ENCODE data around the gene NECTIN4. TPM values are rescaled to one million over a fixed set of nuclear protein-coding genes. Genes with fewer than 3 reads are reported as not detected.

Gene NECTIN4
- total RNA-seq, 1 donor, result 1.4 TPM

Other genes with a start within 250 kb of the NECTIN4 start
- gene CD244, start 226.7 kb downstream of the NECTIN4 start, total RNA-seq, result 15.5 TPM
- 0.42 TPM for gene ITLN1, start 204.4 kb downstream of the NECTIN4 start, total RNA-seq
- not detected for gene ITLN2, start 134.7 kb downstream of the NECTIN4 start, total RNA-seq
- gene F11R, start 68.4 kb downstream of the NECTIN4 start, total RNA-seq, result 37.7 TPM
- 37.0 TPM for gene TSTD1, start 50.6 kb downstream of the NECTIN4 start, total RNA-seq
- 86.8 TPM for gene USF1, start 43.6 kb downstream of the NECTIN4 start, total RNA-seq
- 60.3 TPM for gene ARHGAP30, start 19.7 kb downstream of the NECTIN4 start, total RNA-seq
- not detected for gene KLHDC9, start 8.8 kb upstream of the NECTIN4 start, total RNA-seq
- 20.0 TPM for gene PFDN2, start 28.5 kb upstream of the NECTIN4 start, total RNA-seq
- gene NIT1, start 28.5 kb upstream of the NECTIN4 start, total RNA-seq, result 9.0 TPM
- 27.2 TPM for gene DEDD, start 43.1 kb upstream of the NECTIN4 start, total RNA-seq
- 118 TPM for gene UFC1, start 64.4 kb upstream of the NECTIN4 start, total RNA-seq
- 11.1 TPM for gene USP21, start 69.9 kb upstream of the NECTIN4 start, total RNA-seq
- 5.1 TPM for gene PPOX, start 76.9 kb upstream of the NECTIN4 start, total RNA-seq
- gene B4GALT3, start 87.9 kb upstream of the NECTIN4 start, total RNA-seq, result 18.7 TPM
- gene ADAMTS4, start 109.5 kb upstream of the NECTIN4 start, total RNA-seq, result 0.21 TPM
- 38.0 TPM for gene NDUFS2, start 112.8 kb upstream of the NECTIN4 start, total RNA-seq
- gene FCER1G, start 125.7 kb upstream of the NECTIN4 start, total RNA-seq, result 190 TPM
- not detected for gene APOA2, start 134.1 kb upstream of the NECTIN4 start, total RNA-seq
- 10.0 TPM for gene TOMM40L, start 136.5 kb upstream of the NECTIN4 start, total RNA-seq
- 0.31 TPM for gene NR1I3, start 148.6 kb upstream of the NECTIN4 start, total RNA-seq
- not detected for gene PCP4L1, start 169.2 kb upstream of the NECTIN4 start, total RNA-seq
- gene MPZ, start 220.4 kb upstream of the NECTIN4 start, total RNA-seq, result 1.0 TPM
- gene SDHC, start 224.8 kb upstream of the NECTIN4 start, total RNA-seq, result 22.7 TPM

All from mononuclear cell (primary cell).